ENCODE data around the gene KIF5C.
"Not testable (repeated sequence)": the region's sequence is repeated elsewhere in the genome, so short reads cannot be mapped to it uniquely, and the experiment has no call there.

The KIF5C gene

GRCh38 chr2:148963461-148963860, 88.4 kb downstream of the KIF5C start:
- DNase-seq (ENCODE audit: low read depth in 3 of 3) = no peak

DNA sequence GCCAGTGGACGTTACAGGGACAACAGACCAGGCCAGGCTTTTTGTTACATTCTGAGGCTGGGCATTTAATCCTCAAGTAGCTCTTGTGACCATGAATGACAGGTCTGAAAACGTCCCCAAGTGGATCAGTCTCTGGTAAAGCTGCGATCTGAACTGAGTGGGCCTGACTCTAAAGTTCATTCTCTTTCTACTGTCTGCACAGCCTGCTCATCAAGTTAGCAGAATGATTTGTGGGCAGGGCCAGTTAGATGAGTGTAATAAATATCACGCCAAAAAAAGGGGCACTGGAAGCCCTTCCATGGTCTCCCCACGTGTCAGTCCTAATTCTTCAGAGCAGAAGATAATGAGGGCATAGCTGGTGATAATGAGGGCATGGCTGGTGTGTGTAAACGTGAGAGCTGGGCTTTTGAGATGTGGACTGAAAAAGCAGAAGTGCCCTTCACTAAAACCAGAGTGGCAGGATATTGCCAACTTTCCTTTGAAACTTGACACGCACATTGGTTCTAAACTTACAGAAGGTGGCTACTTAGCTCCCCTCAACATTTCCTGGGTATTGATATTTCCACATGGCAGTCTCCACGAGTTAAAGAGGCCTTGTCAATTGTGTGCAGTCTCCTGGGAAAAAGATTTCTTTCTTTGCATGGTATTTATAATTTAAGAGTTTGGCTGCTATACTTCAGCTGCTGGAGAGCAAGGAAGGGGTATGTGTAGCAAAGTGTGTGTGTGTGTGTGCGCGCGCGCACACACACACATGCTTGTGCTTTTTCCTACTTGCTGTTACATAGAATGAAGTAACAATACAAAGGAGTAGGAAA, 90.8 kb downstream of the KIF5C start:
- no peak for DNase-seq (ENCODE audit: low read depth in 3 of 3)

- no peak for DNase-seq (ENCODE audit: low read depth in 3 of 3)
Observed at GRCh38 chr2:148966438-148966758, 91.4 kb downstream of the KIF5C start.

- no peak for DNase-seq (ENCODE audit: low read depth in 3 of 3)
Observed at GRCh38 chr2:148967056-148967455, 92.0 kb downstream of the KIF5C start.

- no peak for DNase-seq (ENCODE audit: low read depth in 3 of 3)
Observed at GRCh38 chr2:148967578-148967977, 92.6 kb downstream of the KIF5C start.

GRCh38 chr2:148968301-148968700, 93.3 kb downstream of the KIF5C start:
- DNase-seq (ENCODE audit: low read depth in 3 of 3) = no peak

DNA sequence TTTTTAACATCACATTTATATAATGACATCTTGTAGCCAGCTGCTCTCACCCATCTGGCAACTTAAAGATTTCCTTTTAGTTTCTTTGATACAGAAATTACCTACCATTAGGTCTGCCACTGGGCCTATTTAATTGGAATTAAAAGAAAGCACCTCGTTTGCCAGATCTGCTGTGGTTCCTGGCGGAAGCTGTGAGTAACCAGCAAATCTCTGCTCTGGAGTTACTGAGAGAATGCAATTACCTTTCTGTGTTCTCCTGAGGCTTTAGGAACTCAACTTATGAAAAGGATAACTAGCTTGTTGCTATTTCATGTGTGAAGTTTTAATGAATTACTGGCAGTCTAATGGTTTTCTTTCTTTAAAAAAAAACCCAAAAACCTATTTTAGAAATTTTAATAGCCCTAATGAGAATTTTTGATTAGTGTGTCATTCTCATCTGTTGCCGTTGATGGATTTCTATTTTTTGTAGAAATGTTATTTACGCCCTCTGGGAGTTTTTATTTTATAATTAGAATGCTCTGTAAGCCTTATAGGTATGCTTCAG, 93.8 kb downstream of the KIF5C start:
- no peak for DNase-seq (ENCODE audit: low read depth in 3 of 3)

DNA sequence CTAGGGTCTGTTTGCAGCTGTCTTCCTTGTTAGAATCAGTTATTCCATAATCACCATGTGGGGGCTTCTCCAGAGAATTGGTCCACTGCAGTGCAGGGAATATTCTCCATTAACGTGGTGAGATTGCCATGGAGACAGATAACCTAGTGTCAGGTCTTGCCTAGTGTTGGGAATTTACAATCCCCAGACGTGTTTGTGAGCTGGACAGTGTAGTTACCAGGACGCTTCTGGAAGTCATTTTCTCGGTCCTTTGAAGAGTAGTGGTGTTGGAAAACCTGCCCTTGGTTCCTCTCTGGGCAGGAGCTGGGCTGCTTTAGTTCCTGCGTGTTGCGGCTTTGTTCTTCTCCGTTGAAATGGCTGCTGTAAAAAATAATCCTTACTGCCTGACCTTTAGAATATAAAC, 94.6 kb downstream of the KIF5C start:
- no peak for DNase-seq (ENCODE audit: low read depth in 3 of 3)

- no peak for DNase-seq (ENCODE audit: low read depth in 3 of 3)
Observed at GRCh38 chr2:148970385-148970784, 95.4 kb downstream of the KIF5C start.

GRCh38 chr2:148971547-148971946, 96.5 kb downstream of the KIF5C start:
- no peak for DNase-seq (ENCODE audit: low read depth in 3 of 3)

- DNase-seq (ENCODE audit: low read depth in 3 of 3) = no peak
Observed at GRCh38 chr2:148974095-148974494, 99.1 kb downstream of the KIF5C start.

DNA sequence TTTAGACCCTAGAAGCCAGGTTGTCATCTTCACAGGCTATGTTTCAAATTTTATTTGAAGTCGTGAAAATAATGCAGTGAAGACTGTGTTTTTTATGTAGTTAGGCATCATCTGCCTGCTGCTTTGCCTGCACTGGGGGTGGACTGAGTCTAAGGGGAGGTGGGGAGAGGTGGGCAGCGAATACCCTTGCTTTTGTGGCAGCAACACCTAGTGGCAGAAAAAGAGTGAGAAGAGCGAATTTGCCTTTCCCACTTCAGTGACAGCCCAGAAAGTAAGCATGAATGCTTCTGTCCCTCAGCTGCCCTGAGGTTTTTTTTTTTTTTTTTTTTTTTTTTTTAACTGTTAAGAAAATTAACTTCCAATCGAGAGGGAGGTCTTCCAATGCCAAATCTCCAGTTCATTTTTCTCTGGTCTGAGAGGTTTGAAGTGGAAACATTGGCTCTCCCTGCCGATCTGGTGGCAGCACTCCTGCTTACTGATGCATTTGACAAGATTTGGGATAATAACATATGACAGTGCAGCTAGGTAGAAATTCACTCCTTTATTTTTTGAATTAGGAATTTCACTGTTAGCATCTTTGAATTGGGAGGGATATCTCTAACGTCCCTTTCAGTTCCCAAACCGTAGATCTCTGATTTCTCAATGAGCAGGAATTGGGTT, 103.1 kb downstream of the KIF5C start:
- DNase-seq (ENCODE audit: low read depth in 3 of 3) = no peak

- no peak for DNase-seq (ENCODE audit: low read depth in 3 of 3)
Observed at GRCh38 chr2:148978706-148979105, 103.7 kb downstream of the KIF5C start.

DNA sequence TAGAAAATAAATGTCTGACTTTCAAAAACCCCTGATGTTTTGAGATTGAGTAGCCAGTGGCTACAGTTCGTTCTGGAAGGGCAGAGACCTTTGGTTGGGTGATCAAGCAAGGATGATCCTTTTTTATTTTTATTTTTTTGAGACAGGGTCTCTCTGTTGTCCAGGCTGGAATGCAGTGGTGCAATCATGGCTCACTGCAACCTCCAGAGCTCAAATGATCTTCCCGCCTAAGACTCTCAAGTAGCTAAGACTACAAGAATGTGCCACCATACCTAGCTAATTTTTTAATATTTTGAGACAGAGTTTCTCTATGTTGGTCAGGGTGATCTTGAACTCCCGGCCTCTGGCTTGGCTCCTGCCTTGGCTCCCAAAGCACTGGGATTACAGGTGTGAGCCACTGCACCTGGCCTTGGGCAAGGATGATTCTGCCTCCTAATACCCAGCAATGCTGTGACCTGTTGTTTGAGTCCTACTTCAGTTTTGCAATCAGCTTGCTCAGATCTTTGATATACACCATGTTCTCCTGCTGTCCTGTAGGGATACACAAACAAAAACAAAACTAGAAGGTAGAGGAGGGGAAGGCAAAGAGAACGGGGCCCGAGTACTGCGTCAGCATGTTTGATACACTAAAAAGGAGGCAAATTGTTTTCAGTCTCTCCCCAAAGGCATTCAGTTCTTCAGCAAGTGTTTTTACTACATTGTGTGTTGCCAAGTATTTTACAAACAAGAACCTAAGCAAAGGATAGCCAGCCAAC, 104.3 kb downstream of the KIF5C start:
- DNase-seq (ENCODE audit: low read depth in 3 of 3) = no peak

- no peak for DNase-seq (ENCODE audit: low read depth in 3 of 3)
Observed at GRCh38 chr2:148979919-148980277, 104.9 kb downstream of the KIF5C start.

DNA sequence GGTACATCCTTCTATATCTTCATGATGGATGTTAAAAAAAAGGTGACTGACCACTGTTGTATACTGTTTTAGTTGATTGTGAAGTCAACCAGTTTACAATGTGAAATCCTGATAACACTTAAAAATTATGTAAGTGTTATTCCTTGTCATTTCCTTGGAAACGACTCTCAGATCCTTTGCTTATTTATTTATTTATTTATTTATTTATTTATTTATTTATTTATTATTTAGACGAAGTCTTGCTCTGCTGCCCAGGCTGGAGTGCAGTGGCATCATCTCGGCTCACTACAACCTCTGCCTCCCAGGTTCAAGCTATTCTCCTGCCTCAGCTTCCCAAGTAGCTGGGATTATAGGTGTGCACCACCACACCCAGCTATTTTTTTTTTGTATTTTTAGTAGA, 105.5 kb downstream of the KIF5C start:
- DNase-seq (ENCODE audit: low read depth in 3 of 3) = not testable (repeated sequence)

DNA sequence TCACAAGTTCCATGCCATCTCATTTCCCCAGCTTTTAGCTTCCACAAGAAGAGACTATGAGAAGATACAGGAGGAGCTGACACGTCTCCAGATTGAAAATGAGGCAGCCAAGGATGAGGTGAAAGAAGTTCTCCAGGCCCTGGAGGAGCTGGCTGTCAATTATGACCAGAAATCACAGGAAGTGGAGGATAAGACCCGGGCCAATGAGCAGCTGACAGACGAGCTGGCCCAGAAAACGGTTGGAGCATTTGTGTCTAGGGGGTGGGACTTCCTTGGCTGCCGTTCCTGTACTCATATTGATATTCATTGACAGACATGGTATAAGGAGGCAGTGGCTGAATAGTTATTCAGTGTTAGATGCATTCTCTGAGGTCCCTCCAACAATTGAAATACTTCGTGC, 106.3 kb downstream of the KIF5C start:
- DNase-seq (ENCODE audit: low read depth in 3 of 3) = no peak

GRCh38 chr2:148981781-148982180, 106.8 kb downstream of the KIF5C start:
- no peak for DNase-seq (ENCODE audit: low read depth in 3 of 3)

- no peak for DNase-seq (ENCODE audit: low read depth in 3 of 3)
Observed at GRCh38 chr2:148982282-148982681, 107.3 kb downstream of the KIF5C start.

- DNase-seq (ENCODE audit: low read depth in 3 of 3) = no peak
Observed at GRCh38 chr2:148983896-148984295, 108.9 kb downstream of the KIF5C start.

GRCh38 chr2:148984449-148984848, 109.4 kb downstream of the KIF5C start:
- DNase-seq (ENCODE audit: low read depth in 3 of 3) = no peak

DNA sequence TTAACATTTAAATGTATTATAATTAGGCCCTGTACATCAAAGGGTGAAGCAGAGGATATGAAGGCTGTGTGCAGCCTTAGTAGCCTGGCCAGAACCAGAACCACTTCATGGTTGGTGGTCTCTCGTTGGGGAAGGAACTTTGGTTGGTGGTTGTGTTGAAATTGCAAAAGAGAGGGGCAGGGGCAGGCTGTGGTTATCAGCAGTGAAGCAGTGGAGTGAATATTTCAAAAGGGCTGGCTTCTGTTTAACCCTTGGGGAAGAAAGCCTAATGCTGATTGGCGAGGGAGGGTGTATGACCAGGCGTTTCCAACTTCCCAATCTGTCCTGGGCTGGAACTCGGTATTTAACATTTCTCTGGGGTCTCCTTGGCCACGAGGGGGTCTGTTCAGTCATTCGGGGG, 112.3 kb downstream of the KIF5C start:
- no peak for DNase-seq (ENCODE audit: low read depth in 3 of 3)

GRCh38 chr2:148988337-148988736, 113.3 kb downstream of the KIF5C start:
- DNase-seq (ENCODE audit: low read depth in 3 of 3) = no peak
